Measurements from ENCODE around the gene SFMBT2.

GRCh38 chr10:7306616-7307015 is 104.2 kb downstream of the SFMBT2 start:
- TF ChIP-seq POLR2A (IDR thresholded peaks at IDR 0.05) (no peak), CTCF (IDR thresholded peaks at IDR 0.05) (no peak)
